Activated T-helper 1 cell treated with Interleukin-2 at 50 U/mL for 16 hours (primary cell): Measurements from ENCODE around the gene DNAJA3.
A peak's percentile ranks its signal among the peaks of the same experiment; 100 is the strongest.

ENCODE experiments used
- DNase-seq: peaks from one replicate; pipeline ENCODE4 v3.0.0-alpha.2; 2020; ENCODE audit warnings: low read depth

The DNAJA3 gene

DNA sequence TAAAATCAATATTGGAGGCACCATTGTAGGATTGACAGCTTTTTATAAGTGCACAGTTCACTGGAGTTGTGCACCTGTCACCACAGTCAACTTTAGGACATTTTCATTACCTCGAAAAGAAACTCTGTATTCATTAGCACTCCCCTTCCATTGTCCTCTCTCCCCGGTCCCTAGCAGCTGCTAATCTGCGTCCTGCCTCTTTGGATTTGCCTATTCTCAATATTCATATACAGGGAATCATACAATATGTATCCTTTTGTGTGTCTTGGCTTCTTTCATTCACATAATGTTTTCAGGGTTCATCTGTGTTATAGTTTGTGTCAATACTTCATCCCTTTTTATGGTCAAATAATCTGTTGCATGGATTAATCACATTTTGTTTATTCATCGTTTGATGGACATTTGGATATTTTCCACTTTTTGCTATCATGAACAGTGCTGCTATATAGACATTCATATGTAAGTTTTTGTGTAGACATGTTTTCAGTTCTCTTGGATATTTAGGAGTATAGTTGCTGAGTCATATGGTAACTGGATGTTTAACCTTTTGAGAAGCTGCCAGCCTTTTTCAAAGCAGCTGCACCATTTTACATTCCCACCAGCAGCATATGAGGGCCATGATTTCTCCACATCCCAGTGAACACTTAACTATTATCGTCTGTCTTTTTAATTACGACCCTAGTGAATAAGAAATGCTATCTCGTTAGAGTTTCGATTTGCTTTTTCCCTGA is 9.8 kb downstream of the DNAJA3 start:
- no peak for DNase-seq

- DNase-seq, result no peak
Measured at GRCh38 chr16:4437366-4437765, 11.7 kb downstream of the DNAJA3 start.

DNA sequence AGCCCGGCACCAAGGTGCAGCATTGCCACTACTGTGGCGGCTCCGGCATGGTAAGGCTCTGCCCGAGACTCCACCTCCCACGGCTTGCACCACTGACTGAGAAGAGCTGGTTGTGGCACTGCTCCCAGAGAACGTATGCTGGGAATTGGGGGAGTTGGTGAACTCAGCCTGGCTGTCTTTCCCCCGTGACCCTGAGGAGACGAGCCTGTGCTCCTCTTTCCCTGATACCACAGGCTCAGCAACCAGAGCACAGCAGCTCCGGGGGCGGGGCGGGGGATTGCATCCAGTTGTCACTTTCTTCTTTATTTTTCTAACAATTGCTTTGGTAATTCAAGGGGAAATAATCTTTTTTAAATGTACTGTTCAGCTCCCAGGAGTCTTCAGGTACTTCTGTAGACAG is 16.7 kb downstream of the DNAJA3 start:
- no peak for DNase-seq

GRCh38 chr16:4443271-4443670 is 17.6 kb downstream of the DNAJA3 start:
- DNase-seq, result no peak

- no peak for DNase-seq
Measured at GRCh38 chr16:4443986-4444385, 18.3 kb downstream of the DNAJA3 start.

- no peak for DNase-seq
Measured at GRCh38 chr16:4450430-4450829, 24.8 kb downstream of the DNAJA3 start.

- no peak for DNase-seq
Measured at GRCh38 chr16:4450931-4451519, 25.4 kb downstream of the DNAJA3 start.

- no peak for DNase-seq
Measured at GRCh38 chr16:4452674-4453073, 27.0 kb downstream of the DNAJA3 start.

- DNase-seq, result no peak
Measured at GRCh38 chr16:4454623-4455022, 29.0 kb downstream of the DNAJA3 start.

GRCh38 chr16:4455081-4455480 is 29.4 kb downstream of the DNAJA3 start:
- DNase-seq, result no peak

DNA sequence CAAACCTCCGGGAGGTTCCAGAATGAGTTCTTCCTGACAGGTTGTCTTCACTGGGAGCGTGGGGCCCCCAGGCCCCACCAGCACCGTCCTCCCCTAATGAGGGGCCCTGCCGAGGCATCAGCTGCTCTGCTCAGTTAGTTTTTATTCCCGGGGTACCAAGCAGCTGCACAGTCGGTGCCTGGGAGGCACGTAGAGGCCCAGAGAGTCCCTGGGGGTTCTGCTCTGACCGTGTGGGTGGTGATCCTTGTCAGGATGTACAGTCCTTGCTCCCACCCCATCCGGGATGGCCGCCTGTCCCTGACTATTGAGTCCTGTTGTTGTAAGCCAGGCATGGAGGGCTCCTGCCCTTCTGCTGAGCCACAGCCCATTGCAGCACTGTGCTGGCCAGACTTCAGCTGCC is 30.3 kb downstream of the DNAJA3 start:
- DNase-seq, result no peak

DNA sequence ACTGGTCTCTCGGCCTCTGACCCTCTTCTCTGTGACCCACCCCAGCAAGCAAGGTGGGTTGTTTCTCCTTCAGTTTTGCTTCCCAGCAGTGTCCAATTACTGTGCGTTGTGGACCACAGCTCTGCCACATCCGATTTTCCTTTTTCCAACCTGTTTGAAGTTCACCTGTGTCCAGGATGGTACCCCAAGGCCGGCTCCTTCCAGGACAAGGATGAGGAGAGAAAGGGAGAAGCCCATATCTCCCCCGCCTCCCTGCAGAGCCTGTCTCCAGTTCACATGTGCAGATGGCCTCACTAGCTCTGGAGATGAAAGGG is 35.2 kb downstream of the DNAJA3 start:
- DNase-seq, result no peak

DNA sequence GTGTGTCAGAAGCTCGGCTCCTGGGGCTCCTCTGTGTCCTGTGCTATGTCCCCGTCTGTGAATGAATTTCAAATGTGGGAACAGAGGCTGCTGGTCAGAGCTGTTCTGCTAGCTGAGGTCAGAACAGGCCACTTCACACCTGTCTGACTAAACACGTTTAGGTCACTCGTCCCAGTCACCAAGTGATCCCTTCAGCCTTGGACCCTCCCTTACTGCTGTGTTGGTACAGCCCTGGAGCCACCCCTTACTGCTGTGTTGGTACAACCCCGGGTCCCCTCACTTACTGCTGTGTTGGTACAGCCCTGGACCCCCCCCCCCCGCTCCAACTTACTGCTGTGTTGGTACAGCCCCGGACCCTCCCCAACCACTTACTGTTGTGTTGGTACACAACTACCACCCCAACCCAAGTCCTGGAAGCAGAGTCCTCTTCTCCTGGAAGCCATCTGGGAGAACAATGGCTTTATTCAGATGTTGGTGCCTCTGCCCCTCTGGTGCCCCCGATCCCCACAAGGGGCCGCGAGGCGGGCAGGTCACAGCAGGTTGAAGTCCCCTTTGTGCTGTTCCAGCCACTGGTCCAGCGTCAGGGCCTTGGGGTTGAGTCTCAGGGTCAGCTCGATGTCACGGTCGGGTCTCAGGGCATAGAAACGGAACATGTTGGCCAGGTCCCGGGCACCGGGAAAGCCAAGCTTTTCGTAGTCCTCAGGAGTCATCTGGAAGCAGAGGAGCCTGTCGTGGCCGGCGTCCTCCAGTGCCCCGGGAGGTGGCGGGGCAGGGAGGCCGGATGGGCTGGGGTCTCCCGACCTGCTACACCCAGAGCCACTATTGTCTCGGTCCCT is 35.8 kb downstream of the DNAJA3 start:
- DNase-seq, result no peak

- no peak for DNase-seq
Measured at GRCh38 chr16:4463522-4464163, 38.0 kb downstream of the DNAJA3 start.

GRCh38 chr16:4465977-4466779 is 40.5 kb downstream of the DNAJA3 start:
- peak; percentile 56 for DNase-seq

DNA sequence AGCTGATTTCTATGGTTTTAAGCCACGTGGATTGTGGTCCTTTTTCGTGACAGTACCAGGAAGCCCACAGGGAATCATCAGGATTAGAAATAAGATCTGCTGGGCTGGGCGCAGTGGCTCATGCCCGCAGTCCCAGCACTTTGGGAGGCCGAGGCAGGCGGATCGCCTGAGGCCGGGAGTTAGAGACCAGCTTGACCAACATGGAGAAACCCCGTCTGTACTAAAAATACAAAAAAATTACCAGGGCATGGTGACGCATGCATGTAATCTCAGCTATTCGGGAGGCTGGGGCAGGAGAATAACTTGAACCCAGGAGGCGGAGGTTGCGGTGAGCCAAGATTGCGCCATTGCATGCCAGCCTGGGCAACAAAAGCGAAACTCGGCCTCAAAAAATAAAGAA is 42.2 kb downstream of the DNAJA3 start:
- no peak for DNase-seq

DNA sequence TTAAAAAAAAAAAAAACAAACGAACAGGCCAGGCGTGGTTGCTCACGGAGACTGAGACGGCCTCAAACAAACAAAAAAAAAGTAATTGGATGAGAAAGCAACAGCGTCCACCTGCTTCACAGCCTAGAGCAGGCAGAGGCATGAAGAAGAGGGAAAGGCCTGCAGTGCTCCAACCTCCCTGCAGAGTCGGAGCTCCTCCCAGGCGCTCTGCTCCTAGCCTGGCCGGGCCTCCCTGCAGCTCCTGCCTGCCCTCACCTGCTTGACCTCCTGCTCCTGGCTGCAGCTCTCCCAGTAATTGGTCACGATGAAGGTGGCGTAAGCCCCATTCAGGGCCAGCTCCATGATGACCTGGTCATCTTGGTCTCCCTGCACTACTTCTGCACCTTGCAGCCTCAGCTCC is 43.3 kb downstream of the DNAJA3 start:
- no peak for DNase-seq

- no peak for DNase-seq
Measured at GRCh38 chr16:4471869-4472268, 46.2 kb downstream of the DNAJA3 start.

DNA sequence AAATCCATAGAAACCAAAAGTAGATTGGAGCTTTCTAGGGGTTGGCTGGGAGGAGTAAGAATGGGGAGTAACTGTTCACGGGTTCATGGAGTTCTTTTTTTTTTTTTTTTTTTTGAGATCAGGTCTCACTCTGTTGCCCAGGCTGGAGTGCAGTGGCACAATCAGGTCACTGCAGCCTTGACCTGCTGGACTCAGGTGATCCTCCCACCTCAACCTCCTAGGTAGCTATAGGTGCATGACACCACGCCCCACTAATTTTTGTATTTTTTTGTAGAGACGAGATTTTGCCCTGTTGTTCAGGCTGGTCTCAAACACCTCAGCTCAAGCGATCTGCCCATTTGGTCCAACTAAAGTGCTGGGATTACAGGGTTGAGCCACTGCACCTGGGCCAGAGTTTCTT is 47.2 kb downstream of the DNAJA3 start:
- no peak for DNase-seq

DNA sequence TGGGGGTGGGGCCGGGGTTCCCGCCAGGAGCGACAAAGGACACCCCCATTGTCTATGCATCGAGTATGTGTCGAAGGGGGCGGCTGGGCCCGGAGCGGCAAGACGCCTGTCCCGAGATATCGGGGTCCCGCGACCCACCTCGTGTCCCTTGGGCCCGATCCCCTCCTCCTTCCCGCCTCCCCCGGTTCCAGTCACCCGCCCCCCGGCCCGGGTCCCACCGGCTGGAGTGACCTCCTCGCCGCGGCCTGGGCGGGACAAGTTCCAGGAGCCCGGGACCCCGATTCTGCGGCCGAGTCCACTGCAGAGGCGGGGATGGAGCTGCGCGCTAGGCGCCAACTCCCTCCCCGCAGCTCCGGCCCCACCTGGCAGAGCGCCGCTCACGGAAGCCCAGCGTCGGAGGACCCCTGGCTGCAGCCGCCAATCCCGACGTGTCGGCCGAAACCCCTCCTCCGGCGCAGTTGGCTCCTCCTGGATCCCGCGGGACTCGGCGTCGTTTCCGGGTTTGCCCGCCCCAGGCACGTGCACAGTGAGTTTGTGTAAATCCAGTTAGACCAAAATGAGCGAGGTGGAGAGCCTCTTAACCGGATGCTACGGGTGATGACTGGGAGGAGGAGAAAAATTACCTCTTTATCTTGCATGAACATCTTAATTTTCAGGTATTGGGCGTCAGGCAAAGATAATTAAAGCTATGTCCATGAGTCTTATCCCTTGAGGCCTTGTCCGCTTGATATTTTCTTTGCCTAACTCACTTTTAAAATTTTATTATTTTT is 48.7 kb downstream of the DNAJA3 start, which contains the start of gene NMRAL1:
Gene NMRAL1 (minus strand): TSS at position 434 of the 770 bp plus-strand sequence. CDS start 493 bp downstream, outside the sequence.
- peak; percentile 80 for DNase-seq
